Retina (tissue), 1 donor: ENCODE data around the gene WHRN.

Experiments used
- DNase-seq: peaks from one replicate; pipeline ENCODE4 v3.0.0-alpha.2; 2016

WHRN gene

GRCh38 chr9:114414346-114414745 lies 90.9 kb downstream of the WHRN start:
- no peak for DNase-seq

GRCh38 chr9:114413861-114414301 lies 91.4 kb downstream of the WHRN start:
- DNase-seq = peak; percentile 62

GRCh38 chr9:114412048-114412683 lies 93.1 kb downstream of the WHRN start:
- DNase-seq = no peak

GRCh38 chr9:114411452-114411851 lies 93.8 kb downstream of the WHRN start:
- no peak for DNase-seq

- no peak for DNase-seq
Observed at GRCh38 chr9:114410910-114411309, 94.4 kb downstream of the WHRN start.

GRCh38 chr9:114409842-114410241 lies 95.4 kb downstream of the WHRN start:
- DNase-seq = no peak

GRCh38 chr9:114409103-114409780 lies 96.0 kb downstream of the WHRN start:
- no peak for DNase-seq

GRCh38 chr9:114408645-114409044 lies 96.6 kb downstream of the WHRN start:
- no peak for DNase-seq

GRCh38 chr9:114407889-114408288 lies 97.4 kb downstream of the WHRN start:
- DNase-seq = no peak

- no peak for DNase-seq
Observed at GRCh38 chr9:114406441-114406840, 98.8 kb downstream of the WHRN start.

- DNase-seq = peak; percentile 88
Observed at GRCh38 chr9:114405294-114406034, 99.8 kb downstream of the WHRN start.

- DNase-seq = no peak
Observed at GRCh38 chr9:114404531-114404930, 100.7 kb downstream of the WHRN start.

- DNase-seq = no peak
Observed at GRCh38 chr9:114403153-114403756, 102.0 kb downstream of the WHRN start.

GRCh38 chr9:114401344-114401743 lies 103.9 kb downstream of the WHRN start:
- no peak for DNase-seq

GRCh38 chr9:114400772-114401171 lies 104.5 kb downstream of the WHRN start:
- DNase-seq = no peak

GRCh38 chr9:114400219-114400618 lies 105.1 kb downstream of the WHRN start:
- no peak for DNase-seq

GRCh38 chr9:114399381-114399780 lies 105.9 kb downstream of the WHRN start:
- DNase-seq = no peak

- peak; percentile 92 for DNase-seq
Observed at GRCh38 chr9:114397848-114398605, 107.2 kb downstream of the WHRN start.

- no peak for DNase-seq
Observed at GRCh38 chr9:114397219-114397847, 107.9 kb downstream of the WHRN start.

GRCh38 chr9:114396558-114397218 lies 108.6 kb downstream of the WHRN start:
- no peak for DNase-seq

- DNase-seq = no peak
Observed at GRCh38 chr9:114395768-114396167, 109.5 kb downstream of the WHRN start.

GRCh38 chr9:114395334-114395617 lies 110.0 kb downstream of the WHRN start:
- no peak for DNase-seq
